ENCODE results near the gene CAMKK1.
"Not testable (repeated sequence)": the region's sequence is repeated elsewhere in the genome, so short reads cannot be mapped to it uniquely, and the experiment has no call there.

The CAMKK1 gene

DNA sequence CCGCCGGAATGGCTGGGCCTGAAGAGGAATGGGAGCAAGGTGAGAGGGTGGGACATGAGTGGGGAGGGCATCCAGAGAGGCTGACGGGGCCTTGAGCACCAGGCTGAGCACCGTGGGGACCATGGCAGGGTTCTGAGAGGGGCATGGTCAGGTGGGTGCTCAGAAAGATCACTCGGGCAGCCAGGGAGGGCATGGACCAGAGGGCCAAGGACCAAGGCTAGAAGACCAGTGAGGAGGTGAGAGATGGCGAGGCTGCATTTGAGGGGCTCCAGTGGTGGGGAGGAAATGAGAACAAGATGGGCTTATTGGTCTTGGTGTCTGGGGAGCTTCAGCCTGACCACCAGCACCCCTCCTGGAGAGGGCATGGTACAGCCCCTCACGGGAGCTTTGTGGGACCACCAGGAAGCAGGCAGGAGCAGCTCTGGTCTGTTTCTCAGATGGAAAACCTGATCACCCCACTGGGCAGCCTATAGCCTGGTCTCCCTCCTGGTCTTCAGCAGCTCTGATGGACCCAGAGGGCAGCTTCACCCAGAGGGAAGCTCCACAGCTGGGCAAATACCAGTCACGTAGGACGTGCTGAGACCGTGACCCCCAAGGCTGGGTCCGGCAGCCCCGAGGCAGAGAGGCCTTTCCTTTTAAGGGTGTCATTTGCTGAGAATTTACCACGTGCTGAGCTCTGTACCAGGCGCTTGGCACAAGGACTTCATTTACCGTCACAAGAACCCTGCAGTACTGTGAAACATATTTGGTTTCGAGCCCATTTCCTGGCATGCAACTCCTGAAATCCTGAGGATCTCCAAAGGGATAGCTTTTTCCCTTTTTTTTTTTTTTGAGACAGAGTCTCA, 35.4 kb downstream of the CAMKK1 start:
- Histone ChIP-seq H2BK15ac (replicated peaks; ENCODE audit: low read depth) (no peak overlapping the region), H3K4me1 (ENCODE audit: control insufficient read depth, low read depth, low read length) (no peaks in the 10 kb centered on the region), H2BK5ac (ENCODE audit: low read length) (no peak overlapping the region), H3K23ac (ENCODE audit: low read length) (no peak overlapping the region), H3K18ac (ENCODE audit: low read length) (no peak overlapping the region), H3K79me1 (ENCODE audit: low read length) (no peaks in the 10 kb centered on the region), H3K4me2 (ENCODE audit: low read length) (no peak overlapping the region), H3K9ac (ENCODE audit: low read length) (no peak overlapping the region), H2BK120ac (ENCODE audit: low read depth, low read length) (no peak overlapping the region), H3K56ac (ENCODE audit: low read length) (no peak overlapping the region), H3K4ac (ENCODE audit: low read depth, low read length) (no peak overlapping the region), H3K36me3 (ENCODE audit: control insufficient read depth, insufficient read depth, low read length) (no peaks in the 10 kb centered on the region), H4K8ac (ENCODE audit: low read depth, low read length) (no peak overlapping the region), H3K27me3 (ENCODE audit: insufficient read depth, low read length, poor library complexity) (no peaks in the 10 kb centered on the region), H3K4me3 (ENCODE audit: low read length) (no peak overlapping the region), H2AK5ac (ENCODE audit: low read length) (no peak overlapping the region), H4K5ac (ENCODE audit: low read length) (no peak overlapping the region), H3K27ac (ENCODE audit: low read depth, low read length) (no peak overlapping the region), H3K79me2 (ENCODE audit: control insufficient read depth, insufficient read depth, low read length) (no peaks in the 10 kb centered on the region)
- no CpG with 5 or more reads among the region's 16 CpGs for WGBS (ENCODE audit: extremely low coverage, insufficient coverage, low lambda C conversion rate)
- DNase-seq = no peak

DNA sequence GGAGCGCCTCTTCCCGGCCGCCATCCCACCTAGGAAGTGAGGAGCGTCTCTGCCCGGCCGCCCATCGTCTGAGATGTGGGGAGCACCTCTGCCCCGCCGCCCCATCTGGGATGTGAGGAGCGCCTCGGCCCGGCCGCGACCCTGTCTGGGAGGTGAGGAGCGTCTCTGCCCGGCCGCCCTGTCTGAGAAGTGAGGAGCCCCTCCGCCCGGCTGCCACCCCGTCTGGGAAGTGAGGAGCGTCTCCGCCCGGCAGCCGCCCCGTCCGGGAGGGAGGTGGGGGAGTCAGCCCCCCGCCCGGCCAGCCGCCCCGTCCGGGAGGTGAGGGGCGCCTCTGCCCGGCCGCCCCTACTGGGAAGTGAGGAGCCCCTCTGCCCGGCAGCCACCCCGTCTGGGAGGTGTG, 38.6 kb downstream of the CAMKK1 start:
- H3K27ac ChIP-seq (ENCODE audit: low read depth, low read length); H3K27me3 ChIP-seq (ENCODE audit: insufficient read depth, low read length, poor library complexity); H2AK5ac ChIP-seq (ENCODE audit: low read length); H3K79me2 ChIP-seq (ENCODE audit: control insufficient read depth, insufficient read depth, low read length); H3K9ac ChIP-seq (ENCODE audit: low read length); DNase-seq; H3K36me3 ChIP-seq (ENCODE audit: control insufficient read depth, insufficient read depth, low read length); H3K4me1 ChIP-seq (ENCODE audit: control insufficient read depth, low read depth, low read length); H2BK15ac ChIP-seq (replicated peaks; ENCODE audit: low read depth); H3K4ac ChIP-seq (ENCODE audit: low read depth, low read length); H3K4me3 ChIP-seq (ENCODE audit: low read length); H3K56ac ChIP-seq (ENCODE audit: low read length); H4K8ac ChIP-seq (ENCODE audit: low read depth, low read length); H2BK120ac ChIP-seq (ENCODE audit: low read depth, low read length); H4K5ac ChIP-seq (ENCODE audit: low read length); H3K79me1 ChIP-seq (ENCODE audit: low read length); H3K18ac ChIP-seq (ENCODE audit: low read length); H3K4me2 ChIP-seq (ENCODE audit: low read length); H3K23ac ChIP-seq (ENCODE audit: low read length); H2BK5ac ChIP-seq (ENCODE audit: low read length): not testable (repeated sequence)
- no CpG with 5 or more reads among the region's 36 CpGs for WGBS (ENCODE audit: extremely low coverage, insufficient coverage, low lambda C conversion rate)

DNA sequence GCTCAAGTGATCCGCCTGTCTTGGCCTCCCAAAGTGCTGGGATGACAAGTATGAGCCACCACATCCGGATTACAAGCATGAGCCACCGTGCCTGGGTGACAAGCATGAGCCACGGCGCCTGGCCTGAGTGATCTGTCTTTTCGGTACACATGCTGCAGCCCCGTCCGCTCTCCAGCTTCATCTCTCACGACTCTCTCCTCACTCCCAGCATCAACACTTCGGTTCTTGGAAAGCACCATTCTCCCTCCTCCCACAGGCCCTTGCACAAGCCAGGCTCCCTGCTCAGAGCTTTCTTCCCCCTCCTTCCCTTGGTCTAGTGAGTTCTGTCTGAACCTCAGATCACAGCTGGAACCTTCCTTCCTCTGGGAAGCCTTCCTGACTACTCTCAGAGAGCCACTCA, 40.3 kb downstream of the CAMKK1 start:
- Histone ChIP-seq H2AK5ac (ENCODE audit: low read length) (no peak overlapping the region), H2BK120ac (ENCODE audit: low read depth, low read length) (no peak overlapping the region), H3K79me1 (ENCODE audit: low read length) (no peaks in the 10 kb centered on the region), H3K4me2 (ENCODE audit: low read length) (no peak overlapping the region), H4K5ac (ENCODE audit: low read length) (no peak overlapping the region), H3K9ac (ENCODE audit: low read length) (no peak overlapping the region), H3K27ac (ENCODE audit: low read depth, low read length) (no peak overlapping the region), H3K36me3 (ENCODE audit: control insufficient read depth, insufficient read depth, low read length) (no peaks in the 10 kb centered on the region), H3K27me3 (ENCODE audit: insufficient read depth, low read length, poor library complexity) (no peaks in the 10 kb centered on the region), H2BK15ac (replicated peaks; ENCODE audit: low read depth) (no peak overlapping the region), H3K4me1 (ENCODE audit: control insufficient read depth, low read depth, low read length) (no peaks in the 10 kb centered on the region), H2BK5ac (ENCODE audit: low read length) (no peak overlapping the region), H4K8ac (ENCODE audit: low read depth, low read length) (no peak overlapping the region), H3K79me2 (ENCODE audit: control insufficient read depth, insufficient read depth, low read length) (no peaks in the 10 kb centered on the region), H3K23ac (ENCODE audit: low read length) (no peak overlapping the region), H3K4ac (ENCODE audit: low read depth, low read length) (no peak overlapping the region), H3K18ac (ENCODE audit: low read length) (no peak overlapping the region), H3K4me3 (ENCODE audit: low read length) (no peak overlapping the region), H3K56ac (ENCODE audit: low read length) (no peak overlapping the region)
- WGBS (ENCODE audit: extremely low coverage, insufficient coverage, low lambda C conversion rate) = no CpG with 5 or more reads among the region's 10 CpGs
- no peak for DNase-seq

- Histone ChIP-seq H3K4ac (ENCODE audit: low read depth, low read length) (no peak overlapping the region), H3K4me3 (ENCODE audit: low read length) (no peak overlapping the region), H3K18ac (ENCODE audit: low read length) (no peak overlapping the region), H3K27ac (ENCODE audit: low read depth, low read length) (no peak overlapping the region), H2BK120ac (ENCODE audit: low read depth, low read length) (no peak overlapping the region), H3K79me2 (ENCODE audit: control insufficient read depth, insufficient read depth, low read length) (no peaks in the 10 kb centered on the region), H3K36me3 (ENCODE audit: control insufficient read depth, insufficient read depth, low read length) (no peaks in the 10 kb centered on the region), H3K4me1 (ENCODE audit: control insufficient read depth, low read depth, low read length) (no peaks in the 10 kb centered on the region), H3K79me1 (ENCODE audit: low read length) (no peaks in the 10 kb centered on the region), H3K9ac (ENCODE audit: low read length) (no peak overlapping the region), H4K5ac (ENCODE audit: low read length) (no peak overlapping the region), H3K27me3 (ENCODE audit: insufficient read depth, low read length, poor library complexity) (no peaks in the 10 kb centered on the region), H3K4me2 (ENCODE audit: low read length) (no peak overlapping the region), H3K56ac (ENCODE audit: low read length) (no peak overlapping the region), H3K23ac (ENCODE audit: low read length) (no peak overlapping the region), H4K8ac (ENCODE audit: low read depth, low read length) (no peak overlapping the region), H2AK5ac (ENCODE audit: low read length) (no peak overlapping the region), H2BK5ac (ENCODE audit: low read length) (no peak overlapping the region), H2BK15ac (replicated peaks; ENCODE audit: low read depth) (no peak overlapping the region)
- no peak for DNase-seq
- WGBS (ENCODE audit: extremely low coverage, insufficient coverage, low lambda C conversion rate) = no CpG with 5 or more reads among the region's 24 CpGs
Measured at GRCh38 chr17:3851461-3852100, 41.3 kb downstream of the CAMKK1 start.

- Histone ChIP-seq H3K27ac (ENCODE audit: low read depth, low read length) (no peak overlapping the region), H2BK15ac (replicated peaks; ENCODE audit: low read depth) (no peak overlapping the region), H3K79me1 (ENCODE audit: low read length) (peaks cover 2% of the 10 kb centered on the region), H4K5ac (ENCODE audit: low read length) (no peak overlapping the region), H3K27me3 (ENCODE audit: insufficient read depth, low read length, poor library complexity) (no peaks in the 10 kb centered on the region), H3K4me3 (ENCODE audit: low read length) (no peak overlapping the region), H2BK5ac (ENCODE audit: low read length) (no peak overlapping the region), H3K9ac (ENCODE audit: low read length) (no peak overlapping the region), H3K4me1 (ENCODE audit: control insufficient read depth, low read depth, low read length) (no peaks in the 10 kb centered on the region), H3K18ac (ENCODE audit: low read length) (no peak overlapping the region), H3K79me2 (ENCODE audit: control insufficient read depth, insufficient read depth, low read length) (peaks cover 22% of the 10 kb centered on the region), H3K4ac (ENCODE audit: low read depth, low read length) (no peak overlapping the region), H3K4me2 (ENCODE audit: low read length) (no peak overlapping the region), H3K23ac (ENCODE audit: low read length) (no peak overlapping the region), H4K8ac (ENCODE audit: low read depth, low read length) (no peak overlapping the region), H3K36me3 (ENCODE audit: control insufficient read depth, insufficient read depth, low read length) (no peaks in the 10 kb centered on the region), H2BK120ac (ENCODE audit: low read depth, low read length) (no peak overlapping the region), H3K56ac (ENCODE audit: low read length) (no peak overlapping the region), H2AK5ac (ENCODE audit: low read length) (no peak overlapping the region)
- no peak for DNase-seq
- no CpG with 5 or more reads among the region's 9 CpGs for WGBS (ENCODE audit: extremely low coverage, insufficient coverage, low lambda C conversion rate)
Measured at GRCh38 chr17:3848229-3848835, 44.5 kb downstream of the CAMKK1 start.

Measured in mesendoderm (in vitro differentiated cells).